GM21423 (cell line): ENCODE data around the gene TMEM38A.
"Not testable (repeated sequence)": the region's sequence is repeated elsewhere in the genome, so short reads cannot be mapped to it uniquely, and the experiment has no call there.

Source experiments
- ATAC-seq: cut with Tn5 transposase; IDR thresholded peaks from one replicate; pipeline ENCODE4 v1.9.1; 2021; ENCODE audit warnings: mild to moderate bottlenecking, moderate library complexity; ENCODE audit not compliant: unreplicated experiment

TMEM38A gene

GRCh38 chr19:16631465-16631864 is 29.5 kb upstream of the TMEM38A start:
- ATAC-seq, result no peak

- no peak for ATAC-seq
These were observed 23.4 kb upstream of the TMEM38A start for GRCh38 chr19:16637535-16637934.

GRCh38 chr19:16638666-16639065 is 22.3 kb upstream of the TMEM38A start:
- ATAC-seq, result no peak

GRCh38 chr19:16640951-16641350 is 20.0 kb upstream of the TMEM38A start:
- no peak for ATAC-seq

GRCh38 chr19:16641695-16642094 is 19.2 kb upstream of the TMEM38A start:
- ATAC-seq, result no peak

- no peak for ATAC-seq
These were observed 15.8 kb upstream of the TMEM38A start for GRCh38 chr19:16645140-16645539.

GRCh38 chr19:16649734-16650133 is 11.2 kb upstream of the TMEM38A start:
- ATAC-seq, result no peak

GRCh38 chr19:16650821-16651220 is 10.1 kb upstream of the TMEM38A start:
- ATAC-seq, result no peak

GRCh38 chr19:16651421-16652188 is 9.3 kb upstream of the TMEM38A start:
- ATAC-seq, result not testable (repeated sequence)

GRCh38 chr19:16652854-16653253 is 8.1 kb upstream of the TMEM38A start:
- ATAC-seq, result no peak

- no peak for ATAC-seq
These were observed 6.8 kb upstream of the TMEM38A start for GRCh38 chr19:16654140-16654539.

GRCh38 chr19:16654627-16655026 is 6.3 kb upstream of the TMEM38A start:
- no peak for ATAC-seq

GRCh38 chr19:16655727-16656126 is 5.2 kb upstream of the TMEM38A start:
- no peak for ATAC-seq

- ATAC-seq, result no peak
These were observed 3.6 kb upstream of the TMEM38A start for GRCh38 chr19:16657384-16657783.

- ATAC-seq, result no peak
These were observed 1.5 kb upstream of the TMEM38A start for GRCh38 chr19:16659464-16659831.

GRCh38 chr19:16659832-16660708 is 869 bp upstream of the TMEM38A start, which contains the start of gene SMIM7:
SMIM7 (minus strand) TSS chr19:16660144; CDS start chr19:16660110, 34 bp downstream.
- peak; percentile 88 for ATAC-seq

GRCh38 chr19:16661480-16662034 is 618 bp downstream of the TMEM38A start:
- ATAC-seq, result no peak

GRCh38 chr19:16668176-16668575 is 7.2 kb downstream of the TMEM38A start:
- no peak for ATAC-seq

GRCh38 chr19:16668702-16669101 is 7.8 kb downstream of the TMEM38A start:
- not testable (repeated sequence) for ATAC-seq

GRCh38 chr19:16670291-16670690 is 9.4 kb downstream of the TMEM38A start:
- no peak for ATAC-seq

- ATAC-seq, result no peak
These were observed 10.8 kb downstream of the TMEM38A start for GRCh38 chr19:16671652-16672274.
